Nephron (organoid): Measurements from ENCODE around the gene UTP18.

ENCODE experiments used
- H3K27ac Mint-ChIP-seq, 3 experiments: 2 replicates each; pipeline ENCODE4 v1.8.0; 2020; ENCODE audit warnings: mixed read lengths in 3 of 3, mild to moderate bottlenecking in 2 of 3, moderate library complexity in 1 of 3
- H3K27me3 Mint-ChIP-seq: 2 replicates; pipeline ENCODE4 v1.8.0; 2021; ENCODE audit warnings: low read depth, mild to moderate bottlenecking, moderate library complexity, mixed read lengths
- H3K36me3 Mint-ChIP-seq: 2 replicates; pipeline ENCODE4 v1.8.0; 2020; ENCODE audit warnings: low read depth, mixed read lengths
- H3K4me1 Mint-ChIP-seq: 2 replicates; pipeline ENCODE4 v1.8.0; 2020; ENCODE audit warnings: mixed read lengths
- H3K4me3 Mint-ChIP-seq, 3 experiments: 2 replicates each; pipeline ENCODE4 v1.8.0; 2020; ENCODE audit warnings: mild to moderate bottlenecking in 3 of 3, mixed read lengths in 3 of 3, moderate library complexity in 2 of 3
- H3K9me3 Mint-ChIP-seq: 2 replicates; pipeline ENCODE4 v1.8.0; 2020; ENCODE audit warnings: mixed read lengths
- TF ChIP-seq, protein P1 (sequence below), 3 experiments: fragments of 200-600 bp; sonication (generic); IDR thresholded peaks; one replicate each; pipeline ENCODE4 v1.5.0; 2021; ENCODE audit warnings: antibody characterized with exemption in 3 of 3; ENCODE audit not compliant: unreplicated experiment in 3 of 3

The UTP18 gene

DNA sequence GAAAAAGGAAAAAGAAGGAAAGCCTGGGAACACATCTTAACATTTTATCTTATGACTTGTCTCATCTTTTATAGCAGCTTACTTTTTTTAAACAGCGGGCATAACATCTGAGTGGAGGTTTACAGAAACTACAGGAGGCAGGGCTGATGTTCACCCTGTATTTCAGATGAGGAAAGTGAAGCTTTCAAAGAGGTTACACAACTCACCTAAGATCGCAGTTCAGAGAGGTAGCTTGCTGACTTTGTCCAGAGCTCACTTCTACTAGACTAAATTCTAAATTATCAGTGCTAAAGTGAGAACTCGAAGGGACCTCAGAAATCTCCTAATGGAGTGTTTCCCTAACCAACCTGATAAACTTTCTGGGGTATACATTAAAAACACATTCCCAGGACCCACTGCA is 4.2 kb upstream of the UTP18 start:
- H3K27ac Mint-ChIP-seq = peak overlapping the region; percentile 21 to 42 (median 27)
- H3K36me3 Mint-ChIP-seq = peaks cover 49% of the 10 kb centered on the region
- TF ChIP-seq, protein P1, sequence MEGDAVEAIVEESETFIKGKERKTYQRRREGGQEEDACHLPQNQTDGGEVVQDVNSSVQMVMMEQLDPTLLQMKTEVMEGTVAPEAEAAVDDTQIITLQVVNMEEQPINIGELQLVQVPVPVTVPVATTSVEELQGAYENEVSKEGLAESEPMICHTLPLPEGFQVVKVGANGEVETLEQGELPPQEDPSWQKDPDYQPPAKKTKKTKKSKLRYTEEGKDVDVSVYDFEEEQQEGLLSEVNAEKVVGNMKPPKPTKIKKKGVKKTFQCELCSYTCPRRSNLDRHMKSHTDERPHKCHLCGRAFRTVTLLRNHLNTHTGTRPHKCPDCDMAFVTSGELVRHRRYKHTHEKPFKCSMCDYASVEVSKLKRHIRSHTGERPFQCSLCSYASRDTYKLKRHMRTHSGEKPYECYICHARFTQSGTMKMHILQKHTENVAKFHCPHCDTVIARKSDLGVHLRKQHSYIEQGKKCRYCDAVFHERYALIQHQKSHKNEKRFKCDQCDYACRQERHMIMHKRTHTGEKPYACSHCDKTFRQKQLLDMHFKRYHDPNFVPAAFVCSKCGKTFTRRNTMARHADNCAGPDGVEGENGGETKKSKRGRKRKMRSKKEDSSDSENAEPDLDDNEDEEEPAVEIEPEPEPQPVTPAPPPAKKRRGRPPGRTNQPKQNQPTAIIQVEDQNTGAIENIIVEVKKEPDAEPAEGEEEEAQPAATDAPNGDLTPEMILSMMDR (IDR thresholded peaks at IDR 0.05; ENCODE audit: unreplicated experiment in 3 of 3) = no peak
- no peaks in the 10 kb centered on the region for H3K27me3 Mint-ChIP-seq
- H3K4me3 Mint-ChIP-seq = peak overlapping the region; percentile 32 to 65 (median 39)
- H3K9me3 Mint-ChIP-seq = peaks cover 5% of the 10 kb centered on the region
- peaks cover 33% of the 10 kb centered on the region for H3K4me1 Mint-ChIP-seq

DNA sequence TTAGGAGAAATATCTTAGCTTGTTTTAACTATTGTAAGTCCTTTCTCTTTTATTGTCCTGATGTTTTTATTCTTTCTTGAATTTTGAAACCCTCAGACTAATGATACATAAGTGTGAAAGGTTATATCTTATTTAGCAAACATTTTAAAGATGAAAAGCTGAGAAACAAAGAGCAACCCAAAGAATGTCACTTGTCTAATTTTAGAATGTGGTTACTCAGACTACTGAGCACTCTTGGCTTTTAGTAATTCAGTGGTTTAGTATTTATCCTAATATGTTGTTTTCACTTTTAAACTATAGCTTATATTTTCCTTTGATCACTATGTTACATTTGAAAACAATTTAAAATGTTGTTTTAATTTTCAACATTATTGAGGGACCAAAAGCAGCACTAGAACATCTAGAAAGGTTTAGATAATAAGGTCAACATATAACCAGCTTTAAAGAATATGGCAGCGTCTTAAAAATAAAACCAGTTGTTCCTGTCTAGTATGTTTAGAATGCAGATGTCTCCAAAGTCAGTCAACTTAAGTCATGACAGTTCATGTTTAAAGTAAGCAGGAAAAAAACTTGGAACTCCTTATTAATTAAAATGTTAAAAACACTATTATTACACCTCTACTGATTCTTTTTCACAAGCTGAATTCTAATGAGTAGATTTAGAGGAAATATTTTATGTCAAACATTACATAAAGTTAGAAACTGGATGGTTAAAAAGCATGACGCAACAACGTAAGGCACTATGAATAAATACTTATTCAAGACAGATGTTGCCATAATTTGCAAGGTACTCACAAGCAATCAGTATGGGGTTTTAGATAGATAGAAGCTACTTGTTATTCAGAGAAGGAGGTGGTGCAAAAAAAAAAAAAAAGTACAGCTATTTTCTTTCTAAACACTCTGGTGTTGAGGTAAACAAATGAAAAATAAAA is 2.9 kb upstream of the UTP18 start:
- H3K36me3 Mint-ChIP-seq = peaks cover 43% of the 10 kb centered on the region
- peaks cover 44% of the 10 kb centered on the region for H3K4me1 Mint-ChIP-seq
- H3K9me3 Mint-ChIP-seq = no peaks in the 10 kb centered on the region
- peak overlapping the region; percentile 15 to 100 (median 100) for H3K27ac Mint-ChIP-seq
- TF ChIP-seq, protein P1 (IDR thresholded peaks at IDR 0.05; ENCODE audit: unreplicated experiment in 3 of 3) = no peak
- no peaks in the 10 kb centered on the region for H3K27me3 Mint-ChIP-seq
- H3K4me3 Mint-ChIP-seq = peak overlapping the region; percentile 95 to 98 (median 95)

DNA sequence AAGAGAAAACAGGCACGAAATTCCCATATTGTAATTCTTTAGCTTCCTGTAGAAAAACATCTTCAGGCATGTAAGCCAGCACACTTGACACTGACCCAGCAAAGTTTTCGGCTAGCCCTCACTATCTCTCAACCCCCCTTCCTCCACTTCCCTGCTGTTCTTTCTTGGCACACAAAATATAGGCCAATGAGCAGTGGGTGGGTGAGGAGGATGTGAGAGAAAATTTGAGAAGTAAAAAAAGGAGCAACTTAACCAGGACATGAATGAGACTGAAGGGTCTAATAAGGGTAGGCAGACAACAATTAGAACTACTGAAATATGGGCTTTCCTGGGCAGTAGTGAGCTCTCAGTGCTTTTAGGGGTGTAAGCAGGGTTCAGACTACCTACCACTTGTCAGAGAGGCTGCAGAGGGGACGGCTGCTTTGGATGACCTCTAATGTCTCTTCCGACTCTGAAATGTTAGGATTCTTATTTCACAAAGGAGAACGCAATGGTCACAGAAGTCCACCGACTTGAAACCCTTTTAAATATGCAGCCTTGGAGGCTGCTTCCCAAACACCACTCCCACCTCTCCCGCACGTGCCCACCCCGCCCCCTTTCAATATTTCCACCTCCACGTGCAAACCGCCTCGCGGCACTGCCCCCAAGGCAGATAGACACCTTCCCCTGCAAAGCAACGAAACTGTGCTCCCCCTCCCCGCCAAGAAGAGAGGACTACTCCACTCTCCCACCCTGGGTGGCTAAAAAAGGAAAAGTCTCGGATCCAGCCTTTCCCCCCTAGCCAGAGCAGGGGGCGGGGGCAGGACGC is 1.4 kb upstream of the UTP18 start:
- TF ChIP-seq, protein P1 (IDR thresholded peaks at IDR 0.05; ENCODE audit: unreplicated experiment in 3 of 3) = no peak
- Mint-ChIP-seq H3K36me3 (peaks cover 42% of the 10 kb centered on the region), H3K27me3 (no peaks in the 10 kb centered on the region), H3K9me3 (no peaks in the 10 kb centered on the region), H3K4me1 (peaks cover 55% of the 10 kb centered on the region), H3K4me3 (peak overlapping the region; percentile 95 to 98 (median 95)), H3K27ac (peak overlapping the region; percentile 94 to 100 (median 100))

DNA sequence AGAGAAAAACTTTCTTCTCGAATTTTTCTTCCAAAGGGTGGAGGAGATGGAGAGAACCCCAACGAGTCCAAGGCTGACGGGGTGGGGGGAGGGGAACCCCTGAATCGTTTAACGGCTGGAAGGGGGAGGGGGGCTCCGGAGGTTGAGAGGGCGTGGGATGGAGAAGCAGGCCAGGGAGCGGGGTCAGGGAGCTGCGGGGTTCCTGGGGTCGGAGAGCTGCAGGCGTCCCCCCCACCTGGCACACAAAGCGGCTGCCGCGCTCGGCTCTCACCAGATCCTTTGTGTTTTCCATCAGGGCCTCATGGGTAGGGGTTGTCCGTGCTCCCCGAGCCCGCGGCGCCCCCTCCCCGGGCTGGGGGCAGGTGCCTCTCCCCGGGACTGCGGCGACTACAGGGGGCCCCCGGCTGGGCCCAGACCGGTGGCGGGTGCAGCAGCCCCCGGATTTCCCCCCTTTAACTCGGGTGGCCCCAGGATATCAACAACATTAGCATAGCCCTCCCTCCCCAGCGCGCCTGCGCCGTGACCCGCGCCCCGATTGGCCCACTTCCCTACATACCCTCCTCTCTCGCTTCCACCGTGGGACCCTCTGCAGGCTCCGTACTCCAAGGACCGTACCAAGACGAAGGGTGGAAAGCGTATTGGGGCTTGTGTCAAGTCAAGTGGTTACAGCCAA is 646 bp upstream of the UTP18 start, which contains the start of gene MBTD1:
MBTD1 (minus strand) TSS at position 486 of the 673 bp plus-strand sequence. CDS start 34,888 bp downstream, outside the sequence.
- TF ChIP-seq, protein P1 (IDR thresholded peaks at IDR 0.05; ENCODE audit: unreplicated experiment in 3 of 3) = no peak
- Mint-ChIP-seq H3K27ac (peak within 1 kb of the TSS; percentile 100), H3K4me3 (peak within 1 kb of the TSS; percentile 95 to 98 (median 95)), H3K27me3 (no peaks in the 10 kb centered on the region), H3K9me3 (no peaks in the 10 kb centered on the region), H3K4me1 (peaks cover 55% of the 10 kb centered on the region), H3K36me3 (peaks cover 39% of the 10 kb centered on the region)

DNA sequence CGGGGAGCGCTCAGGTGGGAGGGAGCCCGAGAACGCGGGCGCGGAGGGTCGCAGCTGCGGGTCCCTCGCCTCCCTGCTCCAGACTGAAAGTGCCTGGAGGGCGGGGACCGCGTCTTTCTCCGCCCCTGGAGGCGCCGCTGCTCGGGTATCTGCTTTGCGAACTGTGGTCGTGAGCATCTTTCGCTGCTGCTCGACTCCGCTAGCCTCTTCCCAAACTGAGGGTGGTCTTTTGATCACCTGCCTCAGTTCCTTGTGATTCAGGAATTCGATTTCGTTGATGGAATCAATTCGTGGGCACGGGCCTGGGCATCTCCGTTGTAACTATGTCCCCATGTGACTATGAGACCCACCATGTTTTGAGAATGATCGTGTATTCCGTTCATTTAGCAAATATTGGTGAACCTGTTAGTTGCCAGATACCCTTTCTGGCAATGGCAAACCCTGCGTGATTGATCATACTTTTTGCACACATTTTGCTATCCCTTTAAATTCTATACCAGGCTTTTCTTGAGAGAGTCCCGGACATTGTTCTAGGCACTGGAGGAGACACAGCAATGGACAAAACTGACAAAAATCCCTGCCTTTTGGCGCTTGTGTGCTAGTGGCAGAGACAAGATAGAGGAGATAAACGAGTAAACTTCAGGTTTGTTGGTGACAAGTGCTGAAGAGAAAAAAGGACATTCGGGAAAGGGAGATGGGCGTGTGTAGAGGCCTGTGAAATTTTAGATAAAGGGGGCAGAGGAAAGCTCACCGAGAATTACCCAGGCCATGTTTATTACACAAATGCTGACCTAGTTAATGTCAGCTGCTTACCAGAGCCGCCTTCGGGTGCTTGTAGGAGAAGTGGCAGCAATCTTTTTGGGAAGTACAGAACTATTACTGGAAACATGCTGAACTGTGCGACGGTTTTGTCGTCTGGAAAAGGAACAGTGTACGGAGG is 948 bp downstream of the UTP18 start:
- TF ChIP-seq, protein P1 (IDR thresholded peaks at IDR 0.05; ENCODE audit: unreplicated experiment in 3 of 3) = no peak
- peaks cover 49% of the 10 kb centered on the region for H3K4me1 Mint-ChIP-seq
- H3K4me3 Mint-ChIP-seq = peak overlapping the region; percentile 95 to 98 (median 95)

More for the DNA sequence above, 948 bp downstream of the UTP18 start:
- no peaks in the 10 kb centered on the region for H3K9me3 Mint-ChIP-seq
- H3K27me3 Mint-ChIP-seq = no peaks in the 10 kb centered on the region
- peak overlapping the region; percentile 20 to 100 (median 48) for H3K27ac Mint-ChIP-seq
- peaks cover 44% of the 10 kb centered on the region for H3K36me3 Mint-ChIP-seq
